Measurements from ENCODE around the gene SLIT1. TPM values are rescaled to one million over a fixed set of nuclear protein-coding genes. Genes with fewer than 3 reads are reported as not detected.

SLIT1 gene
- total RNA-seq, 4 donors from 2014 or later, result not detected

GRCh38 chr10:97066877-97067555 lies 118.7 kb downstream of the SLIT1 start:
- no peak for DNase-seq (ENCODE audit: low spot score in 2 of 2)
- no peak overlapping the region for H3K4me3 ChIP-seq (ENCODE audit: low read depth, poor library complexity, severe bottlenecking)
- 79 to 86% methylated on average over 9 to 13 of the region's 13 CpGs for WGBS, 2 donors
- intact Hi-C loops (cut with DNase I; ENCODE audit: low total_unique reads), result no loop called here
- TF ChIP-seq, protein P1, sequence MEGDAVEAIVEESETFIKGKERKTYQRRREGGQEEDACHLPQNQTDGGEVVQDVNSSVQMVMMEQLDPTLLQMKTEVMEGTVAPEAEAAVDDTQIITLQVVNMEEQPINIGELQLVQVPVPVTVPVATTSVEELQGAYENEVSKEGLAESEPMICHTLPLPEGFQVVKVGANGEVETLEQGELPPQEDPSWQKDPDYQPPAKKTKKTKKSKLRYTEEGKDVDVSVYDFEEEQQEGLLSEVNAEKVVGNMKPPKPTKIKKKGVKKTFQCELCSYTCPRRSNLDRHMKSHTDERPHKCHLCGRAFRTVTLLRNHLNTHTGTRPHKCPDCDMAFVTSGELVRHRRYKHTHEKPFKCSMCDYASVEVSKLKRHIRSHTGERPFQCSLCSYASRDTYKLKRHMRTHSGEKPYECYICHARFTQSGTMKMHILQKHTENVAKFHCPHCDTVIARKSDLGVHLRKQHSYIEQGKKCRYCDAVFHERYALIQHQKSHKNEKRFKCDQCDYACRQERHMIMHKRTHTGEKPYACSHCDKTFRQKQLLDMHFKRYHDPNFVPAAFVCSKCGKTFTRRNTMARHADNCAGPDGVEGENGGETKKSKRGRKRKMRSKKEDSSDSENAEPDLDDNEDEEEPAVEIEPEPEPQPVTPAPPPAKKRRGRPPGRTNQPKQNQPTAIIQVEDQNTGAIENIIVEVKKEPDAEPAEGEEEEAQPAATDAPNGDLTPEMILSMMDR (IDR thresholded peaks at IDR 0.05), result no peak
- TF ChIP-seq POLR2A (IDR thresholded peaks at IDR 0.05), result no peak

- no peak overlapping the region for H3K4me3 ChIP-seq (ENCODE audit: low read depth, poor library complexity, severe bottlenecking)
- intact Hi-C loops (cut with DNase I; ENCODE audit: low total_unique reads), result no loop called here
- TF ChIP-seq, protein P1 (IDR thresholded peaks at IDR 0.05), result no peak
- no peak for TF ChIP-seq POLR2A (IDR thresholded peaks at IDR 0.05)
- DNase-seq (ENCODE audit: low spot score in 2 of 2), result no peak
- WGBS, 2 donors, result 68% methylated on average over 16 to 18 of the region's 18 CpGs
Observed at GRCh38 chr10:97065686-97066660, 119.8 kb downstream of the SLIT1 start.

GRCh38 chr10:97065128-97065527 lies 120.6 kb downstream of the SLIT1 start:
- DNase-seq (ENCODE audit: low spot score in 2 of 2), result no peak
- intact Hi-C loops (cut with DNase I; ENCODE audit: low total_unique reads), result no loop called here
- TF ChIP-seq POLR2A (IDR thresholded peaks at IDR 0.05), result no peak
- TF ChIP-seq, protein P1 (IDR thresholded peaks at IDR 0.05), result no peak
- WGBS, 2 donors, result 41 to 50% methylated on average over 1 of the region's 1 CpG
- no peak overlapping the region for H3K4me3 ChIP-seq (ENCODE audit: low read depth, poor library complexity, severe bottlenecking)

DNA sequence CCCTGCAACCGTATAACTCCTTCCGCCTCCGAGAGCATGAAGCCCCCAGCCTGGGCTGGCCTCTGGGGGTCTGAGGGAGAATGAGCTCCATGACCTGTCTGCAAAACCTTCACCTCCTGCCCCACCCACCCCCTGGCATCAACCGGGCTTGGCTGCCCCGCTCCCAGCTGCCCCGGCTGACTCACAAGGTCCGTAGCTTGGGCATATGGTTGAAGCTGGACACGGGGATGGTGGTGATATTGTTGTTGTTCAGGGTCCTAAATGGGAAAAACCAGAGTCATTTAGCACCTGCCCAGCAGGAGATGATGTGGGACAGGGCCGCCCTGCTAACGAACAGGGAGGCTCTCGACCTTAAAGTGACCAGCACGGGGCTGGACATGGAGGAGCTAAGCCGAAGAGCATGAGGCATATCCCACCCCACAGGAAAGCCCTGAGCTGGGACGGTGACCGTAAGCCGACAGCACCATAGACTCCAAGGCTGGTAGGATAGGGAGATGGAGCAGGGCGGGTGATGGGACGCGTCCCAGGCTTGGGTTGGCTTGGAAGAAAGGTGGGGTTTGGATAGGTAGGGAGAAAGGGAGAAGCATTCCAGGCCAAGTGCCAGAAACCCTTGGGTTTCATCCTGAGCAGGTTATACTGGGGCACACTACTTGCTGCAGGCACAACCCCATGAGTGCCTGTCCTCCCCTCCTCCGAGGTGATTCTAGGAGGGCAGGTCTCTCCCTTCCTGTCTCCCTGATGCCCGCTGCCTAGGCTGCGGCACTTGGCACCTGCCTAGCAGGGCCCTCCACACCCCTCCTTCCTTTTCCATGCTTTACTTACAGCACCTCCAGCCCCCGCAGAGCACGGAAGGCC lies 121.5 kb downstream of the SLIT1 start:
- DNase-seq (ENCODE audit: low spot score in 2 of 2), result no peak
- no peak overlapping the region for H3K4me3 ChIP-seq (ENCODE audit: low read depth, poor library complexity, severe bottlenecking)
- WGBS, 2 donors, result 63 to 70% methylated on average over 24 of the region's 24 CpGs
- intact Hi-C loops (cut with DNase I; ENCODE audit: low total_unique reads), result no loop called here
- TF ChIP-seq, protein P1 (IDR thresholded peaks at IDR 0.05), result no peak
- no peak for TF ChIP-seq POLR2A (IDR thresholded peaks at IDR 0.05)

GRCh38 chr10:97063271-97063982 lies 122.3 kb downstream of the SLIT1 start:
- intact Hi-C loops (cut with DNase I; ENCODE audit: low total_unique reads), result no loop called here
- no peak overlapping the region for H3K4me3 ChIP-seq (ENCODE audit: low read depth, poor library complexity, severe bottlenecking)
- WGBS, 2 donors, result 67 to 81% methylated on average over 20 of the region's 20 CpGs
- TF ChIP-seq POLR2A (IDR thresholded peaks at IDR 0.05), result no peak
- TF ChIP-seq, protein P1 (IDR thresholded peaks at IDR 0.05), result no peak
- no peak for DNase-seq (ENCODE audit: low spot score in 2 of 2)

All from lower leg skin (tissue), 4 donors.